Measurements from ENCODE around the gene AP4M1. TPM values are rescaled to one million over a fixed set of nuclear protein-coding genes. Genes with fewer than 3 reads are reported as not detected.

The AP4M1 gene
- total RNA-seq, 1 donor from 2014 or later, result 15.5 TPM

- Mint-ChIP-seq H3K4me1 (ENCODE audit: low read depth, unreplicated experiment) (peaks cover 7% of the 10 kb centered on the region), H3K27ac (ENCODE audit: unreplicated experiment) (no peak overlapping the region), H3K4me3 (ENCODE audit: unreplicated experiment) (no peak overlapping the region), H3K9me3 (ENCODE audit: unreplicated experiment) (no peaks in the 10 kb centered on the region), H3K36me3 (ENCODE audit: low read depth, unreplicated experiment) (peaks cover 10% of the 10 kb centered on the region), H3K27me3 (ENCODE audit: low read depth, unreplicated experiment) (no peaks in the 10 kb centered on the region)
- Histone ChIP-seq H3K4me3 (ENCODE audit: insufficient read depth, low read depth, low read length) (no peak overlapping the region), H3K4me2 (ENCODE audit: low read length) (no peak overlapping the region), H3K9me3 (ENCODE audit: insufficient read depth, low read depth, low read length) (no peaks in the 10 kb centered on the region), H3K4me1 (ENCODE audit: insufficient read depth, low read length) (peaks cover 7% of the 10 kb centered on the region), H3K79me2 (ENCODE audit: insufficient read depth, low read length) (peaks cover 35% of the 10 kb centered on the region), H2AFZ (ENCODE audit: low read depth, low read length) (no peak overlapping the region), H4K20me1 (ENCODE audit: insufficient read depth, low read length) (peaks cover 47% of the 10 kb centered on the region), H3K27me3 (ENCODE audit: insufficient read depth, low read length) (no peaks in the 10 kb centered on the region), H3K9ac (ENCODE audit: low read length) (peak overlapping the region; percentile 18), H3K27ac (ENCODE audit: low read depth, low read length) (no peak overlapping the region), H3K36me3 (ENCODE audit: insufficient read depth, low read length) (peaks cover 9% of the 10 kb centered on the region)
- DNase-seq (ENCODE audit: low read depth), result no peak
- FAIRE-seq, result no peak
- TF ChIP-seq, protein P1, sequence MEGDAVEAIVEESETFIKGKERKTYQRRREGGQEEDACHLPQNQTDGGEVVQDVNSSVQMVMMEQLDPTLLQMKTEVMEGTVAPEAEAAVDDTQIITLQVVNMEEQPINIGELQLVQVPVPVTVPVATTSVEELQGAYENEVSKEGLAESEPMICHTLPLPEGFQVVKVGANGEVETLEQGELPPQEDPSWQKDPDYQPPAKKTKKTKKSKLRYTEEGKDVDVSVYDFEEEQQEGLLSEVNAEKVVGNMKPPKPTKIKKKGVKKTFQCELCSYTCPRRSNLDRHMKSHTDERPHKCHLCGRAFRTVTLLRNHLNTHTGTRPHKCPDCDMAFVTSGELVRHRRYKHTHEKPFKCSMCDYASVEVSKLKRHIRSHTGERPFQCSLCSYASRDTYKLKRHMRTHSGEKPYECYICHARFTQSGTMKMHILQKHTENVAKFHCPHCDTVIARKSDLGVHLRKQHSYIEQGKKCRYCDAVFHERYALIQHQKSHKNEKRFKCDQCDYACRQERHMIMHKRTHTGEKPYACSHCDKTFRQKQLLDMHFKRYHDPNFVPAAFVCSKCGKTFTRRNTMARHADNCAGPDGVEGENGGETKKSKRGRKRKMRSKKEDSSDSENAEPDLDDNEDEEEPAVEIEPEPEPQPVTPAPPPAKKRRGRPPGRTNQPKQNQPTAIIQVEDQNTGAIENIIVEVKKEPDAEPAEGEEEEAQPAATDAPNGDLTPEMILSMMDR (IDR thresholded peaks at IDR 0.05; ENCODE audit: insufficient read depth, low read depth, low read length), result no peak
- no peak for TF ChIP-seq EZH2 (IDR thresholded peaks at IDR 0.05; ENCODE audit: insufficient read depth, low read length)
These were observed 54.3 kb downstream of the AP4M1 start for GRCh38 chr7:100155553-100156317.

GRCh38 chr7:100156331-100157068 lies 55.1 kb downstream of the AP4M1 start:
- H3K27ac Mint-ChIP-seq (ENCODE audit: unreplicated experiment), result no peak overlapping the region
- FAIRE-seq (no peak), DNase-seq (ENCODE audit: low read depth) (no peak)
- H3K79me2 ChIP-seq (ENCODE audit: insufficient read depth, low read length), result peaks cover 35% of the 10 kb centered on the region
- H3K9me3 ChIP-seq (ENCODE audit: insufficient read depth, low read depth, low read length), result no peaks in the 10 kb centered on the region
- peak overlapping the region; percentile 77 for H3K4me3 ChIP-seq (ENCODE audit: insufficient read depth, low read depth, low read length)
- peak overlapping the region; percentile 93 for H3K9ac ChIP-seq (ENCODE audit: low read length)
- peaks cover 7% of the 10 kb centered on the region for H3K4me1 Mint-ChIP-seq (ENCODE audit: low read depth, unreplicated experiment)
- peaks cover 10% of the 10 kb centered on the region for H3K36me3 Mint-ChIP-seq (ENCODE audit: low read depth, unreplicated experiment)
- TF ChIP-seq, protein P1 (IDR thresholded peaks at IDR 0.05; ENCODE audit: insufficient read depth, low read depth, low read length), result no peak
- no peak for TF ChIP-seq EZH2 (IDR thresholded peaks at IDR 0.05; ENCODE audit: insufficient read depth, low read length)
- peaks cover 9% of the 10 kb centered on the region for H3K36me3 ChIP-seq (ENCODE audit: insufficient read depth, low read length)
- peak overlapping the region; percentile 92 for H3K4me2 ChIP-seq (ENCODE audit: low read length)
- H3K27me3 Mint-ChIP-seq (ENCODE audit: low read depth, unreplicated experiment), result no peaks in the 10 kb centered on the region
- no peaks in the 10 kb centered on the region for H3K27me3 ChIP-seq (ENCODE audit: insufficient read depth, low read length)
- peaks cover 47% of the 10 kb centered on the region for H4K20me1 ChIP-seq (ENCODE audit: insufficient read depth, low read length)
- H3K27ac ChIP-seq (ENCODE audit: low read depth, low read length), result no peak overlapping the region
- no peak overlapping the region for H2AFZ ChIP-seq (ENCODE audit: low read depth, low read length)
- peak overlapping the region; percentile 50 for H3K4me3 Mint-ChIP-seq (ENCODE audit: unreplicated experiment)
- peaks cover 7% of the 10 kb centered on the region for H3K4me1 ChIP-seq (ENCODE audit: insufficient read depth, low read length)
- no peaks in the 10 kb centered on the region for H3K9me3 Mint-ChIP-seq (ENCODE audit: unreplicated experiment)

Measured in astrocyte (in vitro differentiated cells and primary cell).